HG02840 (cell line): ENCODE measurements around the gene BSX.

Experiments
- ATAC-seq: cut with Tn5 transposase; IDR thresholded peaks from one replicate; pipeline ENCODE4 v1.9.1; 2021; ENCODE audit warnings: mild to moderate bottlenecking, moderate library complexity, moderate number of reproducible peaks; ENCODE audit not compliant: unreplicated experiment, low FRiP score

The BSX gene

GRCh38 chr11:122963961-122964360, 17.7 kb downstream of the BSX start:
- ATAC-seq, result no peak

GRCh38 chr11:122954455-122954854, 27.2 kb downstream of the BSX start:
- ATAC-seq, result no peak

- no peak for ATAC-seq
Observed at GRCh38 chr11:122951211-122951610, 30.4 kb downstream of the BSX start.

- ATAC-seq, result no peak
Observed at GRCh38 chr11:122938557-122938956, 43.1 kb downstream of the BSX start.

- no peak for ATAC-seq
Observed at GRCh38 chr11:122937983-122938382, 43.7 kb downstream of the BSX start.

- ATAC-seq, result no peak
Observed at GRCh38 chr11:122933416-122933815, 48.2 kb downstream of the BSX start.

- no peak for ATAC-seq
Observed at GRCh38 chr11:122931510-122931909, 50.1 kb downstream of the BSX start.
